A549 (cell line): Measurements from ENCODE around the gene MPST. TPM values are rescaled to one million over a fixed set of nuclear protein-coding genes. Genes with fewer than 3 reads are reported as not detected.
A peak's percentile ranks its signal among the peaks of the same experiment; 100 is the strongest.

Experiments used
- ATAC-seq, 2 experiments: fragments of 200-7000 bp in 1 of 2; fragments of >200 bp in 1 of 2; cut with Nextera tagmentation in 1 of 2; cut with Tn5 transposase in 1 of 2; 3 replicates each; pipeline versions ENCODE4 v1.8.0 to v1.9.1; 2018 to 2020; ENCODE audit warnings: mild to moderate bottlenecking in 1 of 2, moderate library complexity in 1 of 2
- CTCF ChIA-PET: fragments of 300-600 bp; sonication (Branson Sonifier 250); formaldehyde crosslinking; extraction: SDS; loops from one replicate; lab custom pipeline; 2021; ENCODE audit warnings: antibody characterized with exemption, inconsistent platforms; lab: Yijun Ruan, JAX
- POLR2A ChIA-PET: fragments of 350-600 bp; formaldehyde crosslinking; extraction: SDS; loops from one replicate; lab custom pipeline; 2021; ENCODE audit warnings: antibody characterized with exemption, inconsistent platforms; lab: Yijun Ruan, JAX
- DNase-seq, 2 experiments: peaks; one replicate each; pipeline versions ENCODE4 v3.0.0 to v3.0.0-alpha.2; 2011 to 2016; ENCODE audit warnings: low read depth in 1 of 2, low spot score in 1 of 2
- FAIRE-seq: peaks from 2 replicates; lab custom pipeline; 2011; peaks lifted over from hg19 to GRCh38; lab: Jason Lieb, UNC
- H3K27ac ChIP-seq, 2 experiments: fragments of >200 bp; sonication (Bioruptor Twin); formaldehyde crosslinking; 3 replicates each; pipeline ENCODE4 v1.5.1; 2016 to 2017
- H3K4me1 ChIP-seq: fragments of >200 bp; sonication (Bioruptor Twin); formaldehyde crosslinking; 3 replicates; pipeline ENCODE4 v1.6.1; 2016
- H3K4me2 ChIP-seq: fragments of >200 bp; sonication (Bioruptor Twin); formaldehyde crosslinking; 3 replicates; pipeline ENCODE4 v1.6.1; 2016
- H3K4me3 ChIP-seq: fragments of >200 bp; sonication (Bioruptor Twin); formaldehyde crosslinking; 3 replicates; pipeline ENCODE4 v1.5.1; 2016
- H3K9me3 ChIP-seq: fragments of >200 bp; sonication (Bioruptor Twin); formaldehyde crosslinking; 3 replicates; pipeline ENCODE4 v1.6.1; 2016
- ATOH8 ChIP-seq: fragments of 250-450 bp; sonication (Bioruptor Pico); IDR thresholded peaks from 2 replicates; pipeline ENCODE4 v1.5.0; 2020; ENCODE audit warnings: low read depth, mild to moderate bottlenecking, moderate library complexity
- CBX2 ChIP-seq: fragments of 200-600 bp; sonication (generic); IDR thresholded peaks from 2 replicates; pipeline ENCODE4 v1.6.1; 2016; ENCODE audit warnings: low read depth, mild to moderate bottlenecking, borderline replicate concordance
- CHD4 ChIP-seq: fragments of 200-600 bp; sonication (generic); IDR thresholded peaks from 2 replicates; pipeline ENCODE4 v1.6.1; 2016; ENCODE audit warnings: antibody characterized with exemption, mild to moderate bottlenecking, borderline replicate concordance
- CTCF ChIP-seq: fragments of >200 bp; sonication (Bioruptor Twin); formaldehyde crosslinking; IDR thresholded peaks from 3 replicates; pipeline ENCODE4 v1.5.1; 2016
- EHF ChIP-seq: fragments of 250-450 bp; sonication (Bioruptor Pico); IDR thresholded peaks from 2 replicates; pipeline ENCODE4 v1.5.0; 2020; ENCODE audit warnings: mild to moderate bottlenecking
- EHMT2 ChIP-seq: fragments of 200-600 bp; sonication (generic); IDR thresholded peaks from 2 replicates; pipeline ENCODE4 v1.6.1; 2016; ENCODE audit warnings: antibody characterized with exemption, low read depth, mild to moderate bottlenecking, moderate library complexity
- FOXS1 ChIP-seq: fragments of 250-450 bp; sonication (Bioruptor Pico); IDR thresholded peaks from 2 replicates; pipeline ENCODE4 v1.5.0; 2020; ENCODE audit warnings: mild to moderate bottlenecking, moderate library complexity
- HDAC2 ChIP-seq: fragments of 200-600 bp; sonication (generic); IDR thresholded peaks from 2 replicates; pipeline ENCODE4 v1.6.1; 2016
- HES2 ChIP-seq: fragments of >200 bp; sonication (Bioruptor Twin); formaldehyde crosslinking; IDR thresholded peaks from 2 replicates; pipeline ENCODE4 v1.6.1; 2016
- HOXA7 ChIP-seq: fragments of 250-450 bp; sonication (Bioruptor Pico); IDR thresholded peaks from 2 replicates; pipeline ENCODE4 v1.5.0; 2020; ENCODE audit warnings: mild to moderate bottlenecking, moderate library complexity
- JUN ChIP-seq, 2 experiments: fragments of >200 bp; sonication (Bioruptor Twin); formaldehyde crosslinking; IDR thresholded peaks; 2 replicates in 1 of 2; 3 replicates in 1 of 2; pipeline ENCODE4 v1.6.1; 2016 to 2017
- KDM1A ChIP-seq: fragments of 200-600 bp; sonication (generic); IDR thresholded peaks from 2 replicates; pipeline ENCODE4 v1.6.1; 2016; ENCODE audit warnings: low read depth, mild to moderate bottlenecking
- MAFK ChIP-seq: fragments of 450-650 bp; IDR thresholded peaks from 2 replicates; pipeline ENCODE4 v1.6.1; 2014; ENCODE audit not compliant: partially characterized antibody
- NFE2L2 ChIP-seq: fragments of 150-350 bp; conservative IDR thresholded peaks from 2 replicates; pipeline ENCODE4 v1.6.1; 2014; ENCODE audit warnings: low read length
- NR3C1 ChIP-seq: fragments of >200 bp; sonication (Bioruptor Twin); formaldehyde crosslinking; IDR thresholded peaks from 3 replicates; pipeline ENCODE4 v1.6.1; 2017
- POLR2A ChIP-seq: IDR thresholded peaks from 2 replicates; pipeline ENCODE4 v1.6.1; 2012; ENCODE audit warnings: mild to moderate bottlenecking, low read length
- RCOR1 ChIP-seq: fragments of 150-350 bp; IDR thresholded peaks from 2 replicates; pipeline ENCODE4 v1.6.1; 2014; ENCODE audit warnings: antibody characterized with exemption, low read length, low read depth
- REST ChIP-seq: fragments of 200-600 bp; sonication (generic); IDR thresholded peaks from 2 replicates; pipeline ENCODE4 v1.6.1; 2016; ENCODE audit warnings: antibody characterized with exemption, mild to moderate bottlenecking, moderate library complexity
- RNF2 ChIP-seq: fragments of 200-600 bp; sonication (generic); IDR thresholded peaks from 2 replicates; pipeline ENCODE4 v1.6.1; 2016; ENCODE audit warnings: low read depth, mild to moderate bottlenecking, antibody characterized with exemption, moderate library complexity, borderline replicate concordance
- TFCP2L1 ChIP-seq: fragments of 250-450 bp; sonication (Bioruptor Pico); IDR thresholded peaks from 2 replicates; pipeline ENCODE4 v1.5.0; 2021; ENCODE audit warnings: mild to moderate bottlenecking
- TP53 ChIP-seq: fragments of 250-450 bp; sonication (Bioruptor Pico); IDR thresholded peaks from 2 replicates; pipeline ENCODE4 v1.5.0; 2021; ENCODE audit warnings: mild to moderate bottlenecking, moderate library complexity
- ZC3H11A ChIP-seq: fragments of 450-650 bp; IDR thresholded peaks from 2 replicates; pipeline ENCODE4 v1.6.1; 2014; ENCODE audit warnings: antibody characterized with exemption, mild to moderate bottlenecking
- ZNF302 ChIP-seq: fragments of 250-450 bp; sonication (Bioruptor Pico); IDR thresholded peaks from 2 replicates; pipeline ENCODE4 v1.9.0; 2021; ENCODE audit warnings: inconsistent platforms, mild to moderate bottlenecking, moderate library complexity
- WGBS: methylation state at CpG from one replicate; pipeline ENCODE4 v1.1.6; 2017; ENCODE audit errors: missing lambda C conversion rate; 5-methylcytosine and 5-hydroxymethylcytosine counted together
- polyA plus RNA-seq, 4 experiments: library from polyadenylated mRNA; depleted of rRNA in 3 of 4; stranded (reverse); fragments of >200 nt; fragmentation: RNase III in 1 of 4; extraction: RNeasy Plus Mini Kit Qiagen cat#74134 plus additional on column Dnase treatment in 1 of 4; gene quantifications; 2 replicates in 3 of 4; 3 replicates in 1 of 4; pipeline ENCODE4 v1.2.3, GENCODE V29; 2011 to 2017
- TF ChIP-seq, protein P1 (sequence below): fragments of 250-450 bp; sonication (Bioruptor Pico); IDR thresholded peaks from 2 replicates; pipeline ENCODE4 v1.5.0; 2021; ENCODE audit warnings: mild to moderate bottlenecking, moderate library complexity, borderline replicate concordance

MPST gene
- polyA plus RNA-seq, 2 of the 4 experiments (the other 2 are of a cell fraction): 44.2 to 63.3 TPM

DNA sequence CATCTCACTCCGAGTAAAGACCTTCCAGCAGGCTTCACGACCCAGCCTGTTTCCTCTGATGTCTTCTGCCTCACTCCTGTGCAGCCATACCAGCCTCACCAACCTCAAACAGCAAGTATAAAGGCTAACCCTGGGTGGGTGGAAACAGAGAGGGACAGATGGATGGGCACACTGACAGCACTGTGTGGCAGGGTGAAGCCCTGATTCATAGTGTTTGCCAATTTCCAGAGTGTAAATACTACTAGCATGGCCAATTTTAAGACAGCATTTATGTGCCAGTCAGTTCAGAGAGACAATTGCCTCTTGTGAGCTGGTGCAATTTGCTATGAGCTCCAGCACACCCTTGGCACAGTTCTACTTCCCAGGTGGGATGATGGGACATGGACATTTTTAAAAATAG, 21.8 kb upstream of the MPST start (continued):
- TF ChIP-seq CHD4: no peak
- TF ChIP-seq RCOR1: no peak
- TF ChIP-seq, all 56 proteins: peak for 0

GRCh38 chr22:36998620-36999351, 20.8 kb upstream of the MPST start:
- TF ChIP-seq ZNF302 (CRISPR knock-in tag) (no peak), REST (no peak)
- Histone ChIP-seq H3K4me2 (no peak overlapping the region), H3K9me3 (no peaks in the 10 kb centered on the region), H3K4me1 (peaks cover 12% of the 10 kb centered on the region), H3K4me3 (no peak overlapping the region), H3K27ac (peak overlapping the region; percentile 22 to 25; a peak in 2 of 6 replicates)
- peak in 1 of 2 experiments; percentile 48; a peak in 4 of 6 replicates for ATAC-seq
- 85% methylated on average over 9 of the region's 9 CpGs for WGBS
- no peak for DNase-seq
- ChIA-PET POLR2A (no interaction called here), CTCF (interaction anchor here (0.6 to 1.8 kb wide), 5 partner anchors 9 to 239 kb away, joined by 3 to 8 read pairs (median 3); a partner anchor contains a TSS)
- no peak for FAIRE-seq

DNA sequence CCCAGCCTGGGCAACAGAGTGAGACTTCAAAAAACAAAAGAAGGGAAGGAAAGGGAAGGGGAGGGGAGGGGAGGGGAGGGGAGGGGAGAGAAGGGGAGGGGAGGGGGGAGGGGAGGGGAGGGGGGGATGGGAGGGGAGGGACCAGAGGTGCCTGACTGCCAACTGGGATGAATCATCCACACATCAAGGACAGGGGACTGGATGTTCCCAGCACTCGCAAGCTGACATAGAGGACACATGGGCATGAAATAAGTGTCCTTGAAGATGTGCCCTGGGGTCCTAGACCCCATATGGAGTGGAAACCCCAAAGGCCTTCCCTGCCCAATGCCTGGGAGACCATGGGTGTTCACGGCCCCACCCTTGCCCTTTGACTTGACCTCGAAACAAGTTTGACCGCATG, 20.1 kb upstream of the MPST start:
- POLR2A ChIA-PET: no interaction called here
- FAIRE-seq (no peak), ATAC-seq (no peak), DNase-seq (no peak)
- peak overlapping the region; percentile 44 to 52; a peak in 4 of 6 replicates for H3K27ac ChIP-seq
- H3K4me3 ChIP-seq: no peak overlapping the region
- TF ChIP-seq TP53 (CRISPR knock-in tag) (no peak), EHF (CRISPR knock-in tag) (no peak), EHMT2 (no peak), JUN (IDR thresholded peaks at IDR 0.05) (no peak), ATOH8 (no peak), CBX2 (no peak), RNF2 (no peak), NR3C1 (no peak), FOXS1 (CRISPR knock-in tag) (no peak), HDAC2 (no peak), HES2 (no peak), TFCP2L1 (no peak), KDM1A (no peak), POLR2A (no peak), HOXA7 (CRISPR knock-in tag) (no peak), ZC3H11A (no peak), NFE2L2 (no peak), CTCF (no peak), MAFK (no peak)
- TF ChIP-seq, protein P1, sequence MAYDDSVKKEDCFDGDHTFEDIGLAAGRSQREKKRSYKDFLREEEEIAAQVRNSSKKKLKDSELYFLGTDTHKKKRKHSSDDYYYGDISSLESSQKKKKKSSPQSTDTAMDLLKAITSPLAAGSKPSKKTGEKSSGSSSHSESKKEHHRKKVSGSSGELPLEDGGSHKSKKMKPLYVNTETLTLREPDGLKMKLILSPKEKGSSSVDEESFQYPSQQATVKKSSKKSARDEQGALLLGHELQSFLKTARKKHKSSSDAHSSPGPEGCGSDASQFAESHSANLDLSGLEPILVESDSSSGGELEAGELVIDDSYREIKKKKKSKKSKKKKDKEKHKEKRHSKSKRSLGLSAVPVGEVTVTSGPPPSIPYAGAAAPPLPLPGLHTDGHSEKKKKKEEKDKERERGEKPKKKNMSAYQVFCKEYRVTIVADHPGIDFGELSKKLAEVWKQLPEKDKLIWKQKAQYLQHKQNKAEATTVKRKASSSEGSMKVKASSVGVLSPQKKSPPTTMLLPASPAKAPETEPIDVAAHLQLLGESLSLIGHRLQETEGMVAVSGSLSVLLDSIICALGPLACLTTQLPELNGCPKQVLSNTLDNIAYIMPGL (CRISPR knock-in tag): no peak
- 67% methylated on average over 4 of the region's 4 CpGs for WGBS
- no peaks in the 10 kb centered on the region for H3K9me3 ChIP-seq
- CTCF ChIA-PET: interaction anchor here (0.6 to 1.8 kb wide), 5 partner anchors 9 to 239 kb away, joined by 3 to 6 read pairs (median 3); a partner anchor contains a TSS
- H3K4me2 ChIP-seq: peak overlapping the region; percentile 5; the same call in 1 of the 3 replicates
- H3K4me1 ChIP-seq: peaks cover 12% of the 10 kb centered on the region
